ENCODE results near the gene CTDSPL. TPM values are rescaled to one million over a fixed set of nuclear protein-coding genes. Genes with fewer than 3 reads are reported as not detected.

Gene CTDSPL
- total and polyA plus RNA-seq, 2 of the 13 experiments (the other 11 are each of a cell fraction or from before 2014, with no cell fraction given), result 26.1 to 142 TPM

- TF ChIP-seq TBX2 (CRISPR knock-in tag; IDR thresholded peaks at IDR 0.05; ENCODE audit: borderline replicate concordance) (0 out of 2 replicates have a peak, but pooled peaks have one; percentile 13), MNT (IDR thresholded peaks at IDR 0.05) (peak; percentile 57; the same call in 1 of the 2 replicates), ZNF7 (CRISPR knock-in tag; IDR thresholded peaks at IDR 0.05) (no peak), ZNF235 (CRISPR knock-in tag; IDR thresholded peaks at IDR 0.05; ENCODE audit: borderline replicate concordance) (peak; percentile 76; the same call in 1 of the 2 replicates), FOSL2 (CRISPR knock-in tag; IDR thresholded peaks at IDR 0.05) (peak; percentile 83), ZBTB37 (CRISPR knock-in tag; IDR thresholded peaks at IDR 0.05) (0 out of 2 replicates have a peak, but pooled peaks have one; percentile 4), YEATS4 (CRISPR knock-in tag; IDR thresholded peaks at IDR 0.05; ENCODE audit: borderline replicate concordance) (peak; percentile 83), HOXD1 (CRISPR knock-in tag; IDR thresholded peaks at IDR 0.05) (peak; percentile 69), DNMT1 (CRISPR knock-in tag; IDR thresholded peaks at IDR 0.05) (peak; percentile 61; the same call in 1 of the 2 replicates), PHF5A (CRISPR knock-in tag; IDR thresholded peaks at IDR 0.05; ENCODE audit: low read depth, unreplicated experiment) (no peak), CENPX (CRISPR knock-in tag; IDR thresholded peaks at IDR 0.05) (no peak), ZNF691 (CRISPR knock-in tag; IDR thresholded peaks at IDR 0.05; ENCODE audit: borderline replicate concordance, low read depth) (peak; percentile 53; the same call in 1 of the 2 replicates), MATR3 (CRISPR knock-in tag; IDR thresholded peaks at IDR 0.05) (no peak), SNAPC2 (CRISPR knock-in tag; IDR thresholded peaks at IDR 0.05) (no peak)
- TF ChIP-seq, protein P1, sequence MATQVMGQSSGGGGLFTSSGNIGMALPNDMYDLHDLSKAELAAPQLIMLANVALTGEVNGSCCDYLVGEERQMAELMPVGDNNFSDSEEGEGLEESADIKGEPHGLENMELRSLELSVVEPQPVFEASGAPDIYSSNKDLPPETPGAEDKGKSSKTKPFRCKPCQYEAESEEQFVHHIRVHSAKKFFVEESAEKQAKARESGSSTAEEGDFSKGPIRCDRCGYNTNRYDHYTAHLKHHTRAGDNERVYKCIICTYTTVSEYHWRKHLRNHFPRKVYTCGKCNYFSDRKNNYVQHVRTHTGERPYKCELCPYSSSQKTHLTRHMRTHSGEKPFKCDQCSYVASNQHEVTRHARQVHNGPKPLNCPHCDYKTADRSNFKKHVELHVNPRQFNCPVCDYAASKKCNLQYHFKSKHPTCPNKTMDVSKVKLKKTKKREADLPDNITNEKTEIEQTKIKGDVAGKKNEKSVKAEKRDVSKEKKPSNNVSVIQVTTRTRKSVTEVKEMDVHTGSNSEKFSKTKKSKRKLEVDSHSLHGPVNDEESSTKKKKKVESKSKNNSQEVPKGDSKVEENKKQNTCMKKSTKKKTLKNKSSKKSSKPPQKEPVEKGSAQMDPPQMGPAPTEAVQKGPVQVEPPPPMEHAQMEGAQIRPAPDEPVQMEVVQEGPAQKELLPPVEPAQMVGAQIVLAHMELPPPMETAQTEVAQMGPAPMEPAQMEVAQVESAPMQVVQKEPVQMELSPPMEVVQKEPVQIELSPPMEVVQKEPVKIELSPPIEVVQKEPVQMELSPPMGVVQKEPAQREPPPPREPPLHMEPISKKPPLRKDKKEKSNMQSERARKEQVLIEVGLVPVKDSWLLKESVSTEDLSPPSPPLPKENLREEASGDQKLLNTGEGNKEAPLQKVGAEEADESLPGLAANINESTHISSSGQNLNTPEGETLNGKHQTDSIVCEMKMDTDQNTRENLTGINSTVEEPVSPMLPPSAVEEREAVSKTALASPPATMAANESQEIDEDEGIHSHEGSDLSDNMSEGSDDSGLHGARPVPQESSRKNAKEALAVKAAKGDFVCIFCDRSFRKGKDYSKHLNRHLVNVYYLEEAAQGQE (IDR thresholded peaks at IDR 0.05; ENCODE audit: borderline replicate concordance in 1 of 2, low read depth in 1 of 2, low read length in 2 of 2), result no peak
- TF ChIP-seq, protein P2, sequence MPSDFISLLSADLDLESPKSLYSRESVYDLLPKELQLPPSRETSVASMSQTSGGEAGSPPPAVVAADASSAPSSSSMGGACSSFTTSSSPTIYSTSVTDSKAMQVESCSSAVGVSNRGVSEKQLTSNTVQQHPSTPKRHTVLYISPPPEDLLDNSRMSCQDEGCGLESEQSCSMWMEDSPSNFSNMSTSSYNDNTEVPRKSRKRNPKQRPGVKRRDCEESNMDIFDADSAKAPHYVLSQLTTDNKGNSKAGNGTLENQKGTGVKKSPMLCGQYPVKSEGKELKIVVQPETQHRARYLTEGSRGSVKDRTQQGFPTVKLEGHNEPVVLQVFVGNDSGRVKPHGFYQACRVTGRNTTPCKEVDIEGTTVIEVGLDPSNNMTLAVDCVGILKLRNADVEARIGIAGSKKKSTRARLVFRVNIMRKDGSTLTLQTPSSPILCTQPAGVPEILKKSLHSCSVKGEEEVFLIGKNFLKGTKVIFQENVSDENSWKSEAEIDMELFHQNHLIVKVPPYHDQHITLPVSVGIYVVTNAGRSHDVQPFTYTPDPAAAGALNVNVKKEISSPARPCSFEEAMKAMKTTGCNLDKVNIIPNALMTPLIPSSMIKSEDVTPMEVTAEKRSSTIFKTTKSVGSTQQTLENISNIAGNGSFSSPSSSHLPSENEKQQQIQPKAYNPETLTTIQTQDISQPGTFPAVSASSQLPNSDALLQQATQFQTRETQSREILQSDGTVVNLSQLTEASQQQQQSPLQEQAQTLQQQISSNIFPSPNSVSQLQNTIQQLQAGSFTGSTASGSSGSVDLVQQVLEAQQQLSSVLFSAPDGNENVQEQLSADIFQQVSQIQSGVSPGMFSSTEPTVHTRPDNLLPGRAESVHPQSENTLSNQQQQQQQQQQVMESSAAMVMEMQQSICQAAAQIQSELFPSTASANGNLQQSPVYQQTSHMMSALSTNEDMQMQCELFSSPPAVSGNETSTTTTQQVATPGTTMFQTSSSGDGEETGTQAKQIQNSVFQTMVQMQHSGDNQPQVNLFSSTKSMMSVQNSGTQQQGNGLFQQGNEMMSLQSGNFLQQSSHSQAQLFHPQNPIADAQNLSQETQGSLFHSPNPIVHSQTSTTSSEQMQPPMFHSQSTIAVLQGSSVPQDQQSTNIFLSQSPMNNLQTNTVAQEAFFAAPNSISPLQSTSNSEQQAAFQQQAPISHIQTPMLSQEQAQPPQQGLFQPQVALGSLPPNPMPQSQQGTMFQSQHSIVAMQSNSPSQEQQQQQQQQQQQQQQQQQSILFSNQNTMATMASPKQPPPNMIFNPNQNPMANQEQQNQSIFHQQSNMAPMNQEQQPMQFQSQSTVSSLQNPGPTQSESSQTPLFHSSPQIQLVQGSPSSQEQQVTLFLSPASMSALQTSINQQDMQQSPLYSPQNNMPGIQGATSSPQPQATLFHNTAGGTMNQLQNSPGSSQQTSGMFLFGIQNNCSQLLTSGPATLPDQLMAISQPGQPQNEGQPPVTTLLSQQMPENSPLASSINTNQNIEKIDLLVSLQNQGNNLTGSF (CRISPR knock-in tag; IDR thresholded peaks at IDR 0.05), result 0 out of 2 replicates have a peak, but pooled peaks have one; percentile 25
Observed at GRCh38 chr3:38004415-38005075, 142.9 kb downstream of the CTDSPL start (continued).

Measured in HepG2 (cell line).